Measurements from ENCODE around the gene MX2. TPM values are rescaled to one million over a fixed set of nuclear protein-coding genes. Genes with fewer than 3 reads are reported as not detected.

The MX2 gene
- total and polyA plus RNA-seq, 2 donors (not counting 3 experiments of a cell fraction or from before 2014, with no cell fraction given), result 0.01 TPM; not detected in 1

DNA sequence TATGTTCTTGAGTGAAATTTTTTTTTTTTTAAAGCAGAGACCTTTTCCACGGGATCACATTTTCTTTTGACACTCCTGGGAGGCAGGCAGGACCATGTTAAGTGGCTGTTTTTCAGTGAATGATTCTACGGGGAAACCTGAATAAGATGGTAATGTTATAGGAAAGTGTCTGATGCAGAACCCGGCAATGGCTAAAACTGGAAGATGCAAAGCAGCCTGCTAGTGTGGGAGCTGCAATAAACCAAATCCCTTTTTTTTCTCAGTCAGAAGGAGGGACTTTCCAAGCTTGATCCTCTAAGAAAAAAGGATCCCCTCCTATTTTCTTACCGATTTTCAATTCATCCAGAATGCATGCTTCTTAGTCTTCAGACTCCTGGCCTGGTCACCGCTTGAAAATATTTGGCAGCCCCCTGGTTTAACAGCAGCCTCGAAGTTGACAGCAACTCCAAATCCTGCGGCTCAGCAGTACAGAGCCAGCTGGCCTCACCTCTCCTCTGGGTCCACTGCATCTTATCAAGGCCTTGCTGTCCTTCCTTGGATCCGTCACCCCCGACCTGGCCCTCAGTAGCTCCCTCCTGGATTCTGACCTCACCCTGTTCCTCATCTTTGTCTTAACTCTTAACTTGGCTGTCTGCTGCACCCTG lies 5.6 kb downstream of the MX2 start:
- BruUV-seq (replicated peaks), result no TSS peak

GRCh38 chr21:41367945-41368734 lies 6.3 kb downstream of the MX2 start:
- DNase-seq (ENCODE audit: low read depth, low spot score), result no peak
- Histone ChIP-seq H3K36me3 (ENCODE audit: control insufficient read depth in 2 of 2, extremely low read depth in 1 of 2, insufficient read depth in 2 of 2, low read length in 2 of 2) (no peaks in the 10 kb centered on the region), H3K4me1 (ENCODE audit: control insufficient read depth, extremely low read depth, insufficient read depth, low read length) (no peaks in the 10 kb centered on the region), H2AFZ (ENCODE audit: low read depth, low read length) (no peak overlapping the region), H3K9me3 (replicated peaks; ENCODE audit: control insufficient read depth, insufficient read depth, low read length) (no peaks in the 10 kb centered on the region), H3K9ac (replicated peaks; ENCODE audit: extremely low read depth, insufficient read depth, low read length) (no peak overlapping the region), H3K4me2 (ENCODE audit: insufficient read depth, low read length) (no peak overlapping the region), H4K20me1 (replicated peaks; ENCODE audit: control insufficient read depth, extremely low read depth, insufficient read depth, low read length) (no peaks in the 10 kb centered on the region), H3K4me3 (replicated peaks in 1 of 3; ENCODE audit: insufficient read depth in 1 of 3, low read depth in 1 of 3, low read length in 3 of 3) (no peak overlapping the region), H3K9me1 (replicated peaks; ENCODE audit: control insufficient read depth, extremely low read depth, insufficient read depth, low read length) (no peaks in the 10 kb centered on the region), H3K27ac (ENCODE audit: insufficient read depth, low read depth, low read length) (no peak overlapping the region), H3K79me2 (ENCODE audit: control insufficient read depth, insufficient read depth, low read length) (no peaks in the 10 kb centered on the region), H3K27me3 (ENCODE audit: control insufficient read depth in 2 of 2, insufficient read depth in 2 of 2, low read length in 2 of 2) (no peaks in the 10 kb centered on the region)
- ChIA-PET POLR2A (no interaction called here), CTCF (interaction anchor here (1.2 kb wide), 1 partner anchor 84 kb away, joined by 4 read pairs; no protein-coding TSS in a partner anchor)
- BruUV-seq (replicated peaks), result no TSS peak
- dilution Hi-C loops (cut with MboI; ENCODE audit: extremely low pct_ligation_motif_present, low sequenced_read_pairs), result no loop called here
- intact Hi-C loops (cut with micrococcal nuclease), result no loop called here
- no peak for FAIRE-seq
- TF ChIP-seq POLR2AphosphoS5 (IDR thresholded peaks at IDR 0.05; ENCODE audit: insufficient read depth, low read depth, low read length), result no peak
- TF ChIP-seq GATA2 (IDR thresholded peaks at IDR 0.05; ENCODE audit: insufficient read depth, insufficient read length, low read depth, low read length), result no peak
- TF ChIP-seq CTCF (IDR thresholded peaks at IDR 0.05; ENCODE audit: extremely low read depth in 1 of 2, insufficient read depth in 1 of 2, low read depth in 1 of 2, low read length in 2 of 2), result no peak
- no peak for TF ChIP-seq POLR2A (IDR thresholded peaks at IDR 0.05; ENCODE audit: low read depth, low read length)
- no peak for TF ChIP-seq JUN (IDR thresholded peaks at IDR 0.05; ENCODE audit: borderline replicate concordance, insufficient read depth, insufficient read length, low read depth)
- no peak for TF ChIP-seq EZH2 (IDR thresholded peaks at IDR 0.05; ENCODE audit: borderline replicate concordance, low read depth, low read length, severe bottlenecking)
- TF ChIP-seq, protein P1, sequence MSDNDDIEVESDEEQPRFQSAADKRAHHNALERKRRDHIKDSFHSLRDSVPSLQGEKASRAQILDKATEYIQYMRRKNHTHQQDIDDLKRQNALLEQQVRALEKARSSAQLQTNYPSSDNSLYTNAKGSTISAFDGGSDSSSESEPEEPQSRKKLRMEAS (IDR thresholded peaks at IDR 0.05; ENCODE audit: insufficient read depth, insufficient read length), result no peak
- TF ChIP-seq MYC (IDR thresholded peaks at IDR 0.05; ENCODE audit: low read depth, low read length), result no peak
- TF ChIP-seq FOS (IDR thresholded peaks at IDR 0.05; ENCODE audit: borderline replicate concordance, insufficient read depth, low read length), result no peak

More for the DNA sequence above, 5.6 kb downstream of the MX2 start:
- Histone ChIP-seq H2AFZ (ENCODE audit: low read depth, low read length) (no peak overlapping the region), H3K4me1 (ENCODE audit: control insufficient read depth, extremely low read depth, insufficient read depth, low read length) (no peaks in the 10 kb centered on the region), H3K9me3 (replicated peaks; ENCODE audit: control insufficient read depth, insufficient read depth, low read length) (no peaks in the 10 kb centered on the region), H3K79me2 (ENCODE audit: control insufficient read depth, insufficient read depth, low read length) (no peaks in the 10 kb centered on the region), H3K9ac (replicated peaks; ENCODE audit: extremely low read depth, insufficient read depth, low read length) (no peak overlapping the region), H3K9me1 (replicated peaks; ENCODE audit: control insufficient read depth, extremely low read depth, insufficient read depth, low read length) (no peaks in the 10 kb centered on the region), H3K4me3 (replicated peaks in 1 of 3; ENCODE audit: insufficient read depth in 1 of 3, low read depth in 1 of 3, low read length in 3 of 3) (no peak overlapping the region), H3K36me3 (ENCODE audit: control insufficient read depth in 2 of 2, extremely low read depth in 1 of 2, insufficient read depth in 2 of 2, low read length in 2 of 2) (no peaks in the 10 kb centered on the region), H4K20me1 (replicated peaks; ENCODE audit: control insufficient read depth, extremely low read depth, insufficient read depth, low read length) (no peaks in the 10 kb centered on the region), H3K4me2 (ENCODE audit: insufficient read depth, low read length) (no peak overlapping the region), H3K27ac (ENCODE audit: insufficient read depth, low read depth, low read length) (no peak overlapping the region), H3K27me3 (ENCODE audit: control insufficient read depth in 2 of 2, insufficient read depth in 2 of 2, low read length in 2 of 2) (no peaks in the 10 kb centered on the region)
- intact Hi-C loops (cut with micrococcal nuclease), result no loop called here
- POLR2A ChIA-PET, result no interaction called here
- CTCF ChIA-PET, result interaction anchor here (1.2 kb wide), 1 partner anchor 84 kb away, joined by 4 read pairs; no protein-coding TSS in a partner anchor
- no peak for DNase-seq (ENCODE audit: low read depth, low spot score)
- TF ChIP-seq POLR2AphosphoS5 (IDR thresholded peaks at IDR 0.05; ENCODE audit: insufficient read depth, low read depth, low read length) (no peak), EZH2 (IDR thresholded peaks at IDR 0.05; ENCODE audit: borderline replicate concordance, low read depth, low read length, severe bottlenecking) (no peak)
- TF ChIP-seq, protein P1 (IDR thresholded peaks at IDR 0.05; ENCODE audit: insufficient read depth, insufficient read length), result no peak
- dilution Hi-C loops (cut with MboI; ENCODE audit: extremely low pct_ligation_motif_present, low sequenced_read_pairs), result no loop called here
- FAIRE-seq, result no peak

Measured in endothelial cell of umbilical vein (primary cell).